OCI-LY7 (cell line): Measurements from ENCODE around the gene ZNF827. TPM values are rescaled to one million over a fixed set of nuclear protein-coding genes. Genes with fewer than 3 reads are reported as not detected.

ENCODE experiments used
- BruUV-seq: library from RNA; stranded (reverse); fragments of 400-500 nt; replicated peaks from 2 replicates; lab custom pipeline; 2021; lab: Mats Ljungman, UMichigan
- CTCF ChIA-PET: fragments of 300-600 bp; sonication (Branson Sonifier 250); formaldehyde crosslinking; loops from one replicate; lab custom pipeline; 2022; ENCODE audit warnings: antibody characterized with exemption; ENCODE audit not compliant: unreplicated experiment; lab: Charles Lee
- POLR2A ChIA-PET: fragments of 300-600 bp; sonication (Branson Sonifier 250); formaldehyde crosslinking; loops from one replicate; lab custom pipeline; 2022; ENCODE audit warnings: antibody characterized with exemption; lab: Charles Lee
- DNase-seq: peaks from one replicate; pipeline ENCODE4 v3.0.0-alpha.2; 2015; ENCODE audit warnings: low spot score
- H2AFZ ChIP-seq: fragments of 200-600 bp; sonication (generic), shearing (Covaris generic); 2 replicates; pipeline ENCODE4 v1.6.1; 2014; ENCODE audit warnings: mild to moderate bottlenecking, antibody characterized with exemption, low read length, moderate library complexity
- H3K27ac ChIP-seq: fragments of 200-600 bp; sonication (generic); 2 replicates; pipeline ENCODE4 v1.5.1; 2014; ENCODE audit warnings: mixed run types, low read depth, mild to moderate bottlenecking, moderate library complexity, low read length, inconsistent platforms; ENCODE audit not compliant: poor library complexity, severe bottlenecking
- H3K36me3 ChIP-seq: fragments of 200-600 bp; sonication (generic); 2 replicates; pipeline ENCODE4 v1.6.1; 2014; ENCODE audit warnings: mild to moderate bottlenecking, antibody characterized with exemption, low read length, moderate library complexity, mixed read lengths; ENCODE audit not compliant: insufficient read depth
- H3K4me1 ChIP-seq: fragments of 200-600 bp; sonication (generic); 2 replicates; pipeline ENCODE4 v1.5.1; 2014; ENCODE audit warnings: mild to moderate bottlenecking, low read length; ENCODE audit not compliant: insufficient read depth, poor library complexity, severe bottlenecking
- H3K4me2 ChIP-seq: fragments of 200-600 bp; sonication (generic); 2 replicates; pipeline ENCODE4 v1.6.1; 2014; ENCODE audit warnings: mild to moderate bottlenecking, low read length
- H3K4me3 ChIP-seq: fragments of 200-600 bp; sonication (generic); 2 replicates; pipeline ENCODE4 v1.5.1; 2014; ENCODE audit warnings: mild to moderate bottlenecking, low read depth, low read length; ENCODE audit not compliant: poor library complexity, severe bottlenecking
- H3K79me2 ChIP-seq: fragments of 200-600 bp; sonication (generic); 2 replicates; pipeline ENCODE4 v1.6.1; 2016; ENCODE audit warnings: low read depth, mild to moderate bottlenecking, low read length, moderate library complexity, mixed read lengths; ENCODE audit not compliant: insufficient read depth
- H3K9me2 ChIP-seq: fragments of 200-600 bp; sonication (generic); 2 replicates; pipeline ENCODE4 v1.6.1; 2016; ENCODE audit warnings: mild to moderate bottlenecking, low read length, mixed read lengths; ENCODE audit not compliant: insufficient read depth
- H3K9me3 ChIP-seq: fragments of 200-600 bp; sonication (generic); 2 replicates; pipeline ENCODE4 v1.6.1; 2014; ENCODE audit warnings: mild to moderate bottlenecking, mixed run types, low read length, mixed read lengths
- H4K20me1 ChIP-seq: fragments of 200-600 bp; sonication (generic); 2 replicates; pipeline ENCODE4 v1.6.1; 2014; ENCODE audit warnings: mild to moderate bottlenecking, antibody characterized with exemption, low read length, moderate library complexity, mixed read lengths; ENCODE audit not compliant: insufficient read depth
- EZH2phosphoT487 ChIP-seq: fragments of 200-600 bp; sonication (generic); IDR thresholded peaks from 2 replicates; pipeline ENCODE4 v1.6.1; 2018; ENCODE audit warnings: low read depth, borderline replicate concordance, mild to moderate bottlenecking, mixed run types, antibody characterized with exemption, low read length, moderate library complexity, mixed read lengths
- intact Hi-C: fragments of 100-400 bp; cut with micrococcal nuclease; formaldehyde crosslinking; loops from one replicate; pipeline ENCODE4 v1.10.0; 2022; ENCODE audit not compliant: unreplicated experiment
- total RNA-seq, 2 experiments: library from RNA; depleted of rRNA in 1 of 2; stranded (reverse); fragments of >200 nt in 1 of 2; shearing (Covaris generic) in 1 of 2; gene quantifications; 2 replicates each; pipeline ENCODE4 v1.2.3, GENCODE V29; 2014 to 2022
- TF ChIP-seq, protein P1 (sequence below): fragments of 200-600 bp; sonication (generic); conservative IDR thresholded peaks from 2 replicates; pipeline ENCODE4 v1.5.1; 2014; ENCODE audit warnings: mild to moderate bottlenecking, antibody characterized with exemption, low read length, moderate library complexity, mixed read lengths

Gene ZNF827
- total RNA-seq, 2 experiments from 2014 or later = 15.1 to 42.9 TPM

DNA sequence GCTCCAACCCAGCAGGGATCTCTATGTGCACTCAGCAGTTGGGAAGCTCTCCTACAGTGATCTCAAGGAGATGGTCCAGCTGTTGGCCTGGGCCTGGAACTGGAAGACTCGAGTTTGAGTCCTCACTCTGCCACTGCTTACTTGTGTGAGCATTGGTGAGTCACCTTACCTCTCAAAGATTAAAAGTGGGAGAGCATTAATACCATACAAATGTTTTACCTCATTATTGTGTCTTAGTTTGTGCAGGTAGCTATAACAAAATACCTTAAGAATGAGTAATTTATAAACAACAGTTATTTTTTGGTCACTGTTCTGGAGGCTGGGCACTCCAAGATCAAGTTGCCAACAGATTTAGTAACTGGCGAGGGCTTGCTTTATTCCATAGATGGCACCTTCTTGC is 21.4 kb upstream of the ZNF827 start:
- no peak overlapping the region for H2AFZ ChIP-seq
- H3K27ac ChIP-seq = no peak overlapping the region
- no peak overlapping the region for H3K4me3 ChIP-seq
- no peak overlapping the region for H3K4me2 ChIP-seq
- CTCF ChIA-PET = no interaction called here
- BruUV-seq = no TSS peak
- no peaks in the 10 kb centered on the region for H3K9me3 ChIP-seq
- H3K79me2 ChIP-seq = no peaks in the 10 kb centered on the region
- DNase-seq = no peak
- intact Hi-C loops = no loop called here
- POLR2A ChIA-PET = no interaction called here
- no peaks in the 10 kb centered on the region for H3K9me2 ChIP-seq
- H3K4me1 ChIP-seq = peaks cover 3% of the 10 kb centered on the region
- no peaks in the 10 kb centered on the region for H3K36me3 ChIP-seq
- TF ChIP-seq EZH2phosphoT487 = no peak
- TF ChIP-seq, protein P1, sequence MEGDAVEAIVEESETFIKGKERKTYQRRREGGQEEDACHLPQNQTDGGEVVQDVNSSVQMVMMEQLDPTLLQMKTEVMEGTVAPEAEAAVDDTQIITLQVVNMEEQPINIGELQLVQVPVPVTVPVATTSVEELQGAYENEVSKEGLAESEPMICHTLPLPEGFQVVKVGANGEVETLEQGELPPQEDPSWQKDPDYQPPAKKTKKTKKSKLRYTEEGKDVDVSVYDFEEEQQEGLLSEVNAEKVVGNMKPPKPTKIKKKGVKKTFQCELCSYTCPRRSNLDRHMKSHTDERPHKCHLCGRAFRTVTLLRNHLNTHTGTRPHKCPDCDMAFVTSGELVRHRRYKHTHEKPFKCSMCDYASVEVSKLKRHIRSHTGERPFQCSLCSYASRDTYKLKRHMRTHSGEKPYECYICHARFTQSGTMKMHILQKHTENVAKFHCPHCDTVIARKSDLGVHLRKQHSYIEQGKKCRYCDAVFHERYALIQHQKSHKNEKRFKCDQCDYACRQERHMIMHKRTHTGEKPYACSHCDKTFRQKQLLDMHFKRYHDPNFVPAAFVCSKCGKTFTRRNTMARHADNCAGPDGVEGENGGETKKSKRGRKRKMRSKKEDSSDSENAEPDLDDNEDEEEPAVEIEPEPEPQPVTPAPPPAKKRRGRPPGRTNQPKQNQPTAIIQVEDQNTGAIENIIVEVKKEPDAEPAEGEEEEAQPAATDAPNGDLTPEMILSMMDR = no peak
- H4K20me1 ChIP-seq = no peaks in the 10 kb centered on the region

DNA sequence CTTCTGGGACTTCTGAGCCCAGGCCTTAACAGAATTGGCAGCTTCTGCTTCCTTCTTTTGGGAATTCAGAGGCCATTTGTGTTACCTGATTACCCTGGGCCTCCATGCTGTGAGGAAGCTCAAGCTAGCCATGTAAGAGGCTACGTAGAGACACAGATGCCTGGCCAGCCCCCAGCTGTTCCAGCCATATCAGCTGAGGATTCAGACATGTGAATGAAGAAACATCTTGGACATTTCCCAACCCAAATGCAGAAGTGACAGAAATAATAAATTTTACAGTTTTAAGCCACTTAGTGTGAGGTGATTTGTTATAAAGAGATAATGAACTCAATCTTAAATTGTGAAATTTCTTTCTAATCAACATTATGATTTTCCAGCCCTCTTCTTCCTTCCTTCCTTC is 18.7 kb upstream of the ZNF827 start:
- Histone ChIP-seq H3K36me3 (no peaks in the 10 kb centered on the region), H3K9me2 (no peaks in the 10 kb centered on the region), H3K4me1 (peaks cover 3% of the 10 kb centered on the region), H3K9me3 (no peaks in the 10 kb centered on the region), H4K20me1 (no peaks in the 10 kb centered on the region), H3K79me2 (no peaks in the 10 kb centered on the region), H3K4me2 (no peak overlapping the region), H2AFZ (no peak overlapping the region), H3K27ac (no peak overlapping the region), H3K4me3 (no peak overlapping the region)
- no peak for DNase-seq
- intact Hi-C loops = loop anchor here (1.0 to 5.0 kb wide), 3 partner anchors 90 to 220 kb away; partner anchors contain the start of gene LSM6
- POLR2A ChIA-PET = interaction anchor here (1.1 to 1.6 kb wide), 2 partner anchors 15 to 155 kb away, joined by 3 to 5 read pairs; no protein-coding TSS in a partner anchor
- CTCF ChIA-PET = interaction anchor here (0.9 kb wide), 1 partner anchor 94 kb away, joined by 3 read pairs; no protein-coding TSS in a partner anchor
- no TSS peak for BruUV-seq
- TF ChIP-seq EZH2phosphoT487 = no peak
- TF ChIP-seq, protein P1 = no peak

DNA sequence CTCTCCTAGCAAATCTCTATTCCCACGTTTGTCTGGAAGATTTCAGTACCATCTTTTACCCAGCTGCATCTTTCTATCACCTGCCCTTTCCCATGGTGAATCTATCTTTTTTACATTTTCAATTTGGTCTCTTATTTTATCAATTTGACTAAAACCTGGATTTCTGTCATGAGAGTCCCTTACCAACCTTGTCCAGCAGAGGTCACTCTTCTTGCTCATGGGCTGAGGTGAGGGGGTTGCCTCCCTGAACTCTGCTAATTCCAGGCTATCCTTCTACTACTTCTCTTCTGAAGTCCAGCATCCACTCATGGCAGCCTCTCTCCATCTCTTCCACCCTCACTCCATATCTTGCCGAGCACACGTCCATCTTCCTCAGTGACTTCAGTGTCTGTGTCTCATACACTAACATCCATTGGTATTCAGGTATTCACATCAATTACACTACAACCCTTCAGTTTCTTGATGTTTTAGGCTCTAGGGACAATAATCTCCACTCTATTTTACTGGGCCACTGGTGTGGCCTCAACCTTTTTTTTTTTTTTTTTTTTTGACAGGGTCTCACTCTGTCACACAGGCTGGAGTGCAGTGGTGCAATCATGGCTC is 17.8 kb upstream of the ZNF827 start:
- H3K9me3 ChIP-seq = no peaks in the 10 kb centered on the region
- no TSS peak for BruUV-seq
- no peak overlapping the region for H3K4me3 ChIP-seq
- ChIA-PET CTCF (interaction anchor here (0.9 kb wide), 1 partner anchor 94 kb away, joined by 3 read pairs; no protein-coding TSS in a partner anchor), POLR2A (interaction anchor here (0.5 to 1.6 kb wide), 5 partner anchors 11 to 156 kb away, joined by 3 to 5 read pairs (median 3); no protein-coding TSS in a partner anchor)
- H2AFZ ChIP-seq = no peak overlapping the region; the same call in 1 of the 2 replicates
- no peak overlapping the region for H3K27ac ChIP-seq
- no peaks in the 10 kb centered on the region for H3K36me3 ChIP-seq
- no peaks in the 10 kb centered on the region for H3K9me2 ChIP-seq
- H3K4me1 ChIP-seq = peaks cover 3% of the 10 kb centered on the region
- no peaks in the 10 kb centered on the region for H3K79me2 ChIP-seq
- H3K4me2 ChIP-seq = no peak overlapping the region
- intact Hi-C loops = loop anchor here (5.0 kb wide), 2 partner anchors 91 to 221 kb away; partner anchors contain the start of gene LSM6
- TF ChIP-seq, protein P1 = peak; percentile 99
- TF ChIP-seq EZH2phosphoT487 = no peak
- peak; percentile 73 for DNase-seq
- H4K20me1 ChIP-seq = no peaks in the 10 kb centered on the region
